HuH-7.5 (cell line): ENCODE results near the gene ZNF511.

ENCODE experiments used
- DNase-seq: peaks from one replicate; pipeline ENCODE4 v3.0.0; 2011; ENCODE audit warnings: low spot score

The ZNF511 gene

DNA sequence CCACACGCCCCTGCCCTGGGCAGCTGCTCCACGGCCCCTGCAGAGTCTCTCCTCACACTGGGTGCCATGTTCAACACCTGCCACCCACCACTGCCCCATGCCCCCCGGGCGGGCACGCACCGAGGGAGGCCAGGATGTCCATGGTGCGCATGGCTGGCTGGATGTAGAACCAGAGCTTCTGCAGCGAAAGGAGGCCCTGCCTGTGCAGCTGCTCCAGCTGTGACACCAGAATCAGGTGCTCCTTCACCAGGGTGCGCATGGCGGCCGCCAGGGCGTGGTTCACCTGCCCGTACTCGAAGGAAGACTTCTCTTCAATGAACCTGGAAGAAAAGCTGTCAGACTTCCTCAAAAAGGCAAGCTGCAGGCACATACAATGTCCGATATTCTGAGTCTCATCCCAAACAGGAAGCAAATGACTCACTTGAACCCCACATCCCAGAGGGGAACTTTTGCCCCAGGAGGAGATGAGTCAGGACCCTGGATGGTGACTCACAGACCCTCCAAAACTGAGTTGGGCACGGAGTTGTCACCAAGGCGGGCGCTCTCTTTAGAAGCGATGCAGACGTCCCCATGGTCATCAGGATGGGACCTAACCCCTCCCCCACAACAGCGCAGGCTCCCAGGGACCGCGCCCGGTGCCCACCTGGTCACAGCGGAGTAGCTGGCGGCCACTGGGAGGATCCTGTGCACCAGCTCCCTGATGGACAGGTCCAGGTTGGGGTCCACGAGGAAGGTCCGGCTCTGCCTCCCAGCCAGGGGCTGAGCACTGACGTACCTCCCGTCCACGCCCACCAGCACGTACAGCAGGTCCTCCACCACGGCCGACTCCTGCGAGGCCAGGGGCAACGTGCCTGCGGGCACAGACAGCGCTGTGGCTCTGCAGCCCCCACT, 15.6 kb upstream of the ZNF511 start:
- DNase-seq, result no peak

DNA sequence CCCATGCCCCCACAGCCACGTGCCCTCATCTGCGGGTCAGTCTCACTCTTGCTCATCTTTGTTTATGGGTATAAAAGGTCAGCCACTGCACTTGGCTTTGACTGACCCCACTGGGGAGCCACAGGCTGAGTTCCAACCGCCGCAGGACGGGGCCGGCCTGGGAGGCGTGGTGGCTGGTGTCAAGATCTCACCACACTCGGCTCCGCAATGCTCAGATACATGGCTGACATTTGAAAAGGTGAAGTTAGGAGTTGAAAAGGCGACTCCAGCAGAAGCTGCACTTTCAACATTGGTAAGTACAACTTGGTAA, 14.9 kb upstream of the ZNF511 start:
- no peak for DNase-seq

DNA sequence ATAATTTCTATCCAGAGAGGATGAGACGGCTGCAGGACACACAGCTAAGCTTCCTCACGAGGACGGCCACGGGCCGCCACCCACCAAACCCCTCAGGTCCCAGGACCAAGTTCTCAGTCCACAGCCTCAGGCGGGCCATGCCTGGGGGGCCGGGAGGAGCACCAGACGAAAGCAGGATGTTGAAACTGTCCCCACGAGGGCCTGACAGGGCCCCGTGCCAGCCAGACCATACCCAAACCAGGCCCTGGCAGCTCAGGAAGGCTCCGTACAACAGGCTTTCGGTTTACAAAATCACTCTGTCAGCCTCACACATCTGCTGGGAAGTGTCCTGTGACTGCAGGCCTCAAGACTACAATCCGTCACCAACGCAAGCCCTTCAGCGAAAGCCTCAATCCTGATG, 14.5 kb upstream of the ZNF511 start:
- DNase-seq, result no peak

DNA sequence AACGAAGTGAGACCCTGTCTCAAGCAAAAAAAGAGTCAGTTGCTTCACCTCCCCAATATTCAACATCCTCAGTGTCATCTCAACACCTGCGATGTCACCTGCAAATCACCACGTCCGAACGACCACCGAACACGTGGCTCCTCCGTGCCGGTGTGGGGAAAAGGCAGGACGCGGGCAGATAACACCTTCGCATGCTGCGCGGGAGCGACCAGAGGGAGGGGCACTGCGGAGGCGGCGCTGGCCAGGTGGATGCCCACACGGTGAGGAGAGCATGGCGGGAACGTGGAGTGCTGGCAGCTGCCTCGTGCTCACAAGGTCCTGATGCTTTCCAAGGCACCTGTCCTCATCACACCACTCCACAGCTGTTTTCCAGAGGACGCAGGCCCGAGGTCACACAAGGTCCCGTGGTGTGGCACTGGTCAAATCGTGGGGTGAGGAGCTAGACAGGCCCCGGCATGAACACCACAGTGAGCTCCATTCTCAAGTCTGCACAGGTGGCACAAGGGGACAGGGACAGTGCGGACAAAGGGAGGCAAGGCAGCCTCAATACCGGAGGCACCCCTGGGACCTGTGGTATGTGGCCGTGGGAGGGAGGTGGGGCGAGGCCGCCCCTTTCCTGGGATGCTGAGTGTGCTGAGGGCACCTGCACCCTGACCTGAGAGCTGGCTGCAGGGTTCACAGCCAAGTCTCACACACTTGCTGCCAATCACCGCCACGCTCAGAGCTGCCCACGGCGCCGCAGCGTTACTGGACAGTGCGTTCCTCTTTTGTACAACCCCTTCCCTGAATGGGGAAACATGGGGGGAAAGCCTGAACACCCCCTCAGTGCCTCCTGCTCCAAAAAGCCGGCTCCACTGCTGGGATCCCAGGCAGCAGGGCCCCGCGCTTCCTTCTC, 13.0 kb upstream of the ZNF511 start:
- no peak for DNase-seq

DNA sequence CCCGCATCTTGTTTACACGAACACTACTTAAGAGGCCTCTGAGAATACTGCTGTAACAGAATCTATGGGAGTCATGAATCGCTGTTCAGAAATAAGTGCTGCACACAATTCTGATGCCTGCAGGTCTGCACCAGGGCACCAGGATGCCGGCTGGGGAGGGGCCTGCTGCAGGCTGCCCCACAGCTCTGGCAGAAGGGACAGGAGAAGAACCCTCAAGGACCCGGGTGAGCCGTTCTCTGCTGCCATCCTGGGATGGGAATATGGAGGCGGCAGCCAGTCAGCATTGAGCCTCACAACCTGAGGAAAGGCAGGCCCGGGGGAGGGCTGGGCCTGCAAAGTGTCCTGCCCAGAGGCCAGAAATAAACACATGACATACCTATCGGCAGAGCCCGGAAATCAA, 11.2 kb upstream of the ZNF511 start:
- no peak for DNase-seq

DNA sequence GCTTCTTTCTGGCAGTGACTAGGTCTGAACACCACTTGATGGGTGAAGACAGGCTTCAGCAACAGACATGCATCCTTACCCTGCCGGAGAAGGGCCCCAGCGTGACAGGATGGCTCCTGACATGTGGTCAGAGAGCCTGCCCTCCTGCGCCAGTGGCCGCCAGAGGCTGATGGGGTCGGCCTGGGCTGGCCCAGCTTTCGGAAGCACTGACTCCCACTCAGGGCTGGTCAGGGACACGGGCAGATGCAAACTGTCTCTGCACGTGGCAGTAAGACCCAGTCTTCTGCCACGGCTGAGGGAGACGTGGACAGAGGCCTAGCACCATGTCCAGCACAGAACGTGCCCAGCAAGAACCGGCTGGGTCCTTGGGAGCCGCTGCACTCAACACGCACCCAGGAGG, 10.2 kb upstream of the ZNF511 start:
- DNase-seq, result no peak

DNA sequence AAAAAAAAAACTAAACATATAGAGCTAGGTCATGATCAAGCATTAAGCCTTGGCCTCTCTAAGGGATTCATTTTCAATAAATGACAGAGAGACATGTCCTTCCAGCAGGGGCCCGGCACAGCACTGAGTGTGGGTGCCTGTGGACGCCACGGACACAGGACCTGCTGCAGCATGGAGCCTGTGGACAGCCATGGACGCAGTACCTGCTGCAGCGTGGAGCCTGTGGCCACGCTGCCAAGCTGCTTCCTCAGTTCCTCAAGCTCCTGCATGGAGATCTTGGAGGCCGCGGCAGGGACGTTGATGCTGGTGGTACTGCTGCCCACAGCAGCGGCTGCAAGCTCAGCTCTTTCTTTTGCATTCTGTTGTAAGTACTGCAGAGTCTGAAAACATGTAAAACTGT, 9.5 kb upstream of the ZNF511 start:
- no peak for DNase-seq

DNA sequence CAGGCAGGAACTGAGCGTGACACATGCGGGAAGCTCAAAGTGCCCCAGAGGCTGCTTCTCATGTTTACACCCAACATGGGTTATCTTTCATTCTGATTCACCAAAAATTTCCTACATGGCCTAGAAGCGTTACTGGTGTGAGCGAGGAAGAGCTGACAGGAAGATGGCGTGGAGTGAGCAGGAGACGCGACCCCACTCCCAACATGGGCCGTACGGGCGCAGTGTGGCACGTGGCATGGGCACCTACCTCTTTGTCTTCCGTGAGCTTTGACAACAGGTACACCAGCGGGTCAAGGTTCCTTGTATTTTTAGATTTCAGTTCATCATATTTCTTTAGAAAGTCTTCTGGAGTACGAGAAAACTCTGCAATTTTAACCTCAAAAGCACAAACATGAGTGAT, 9.0 kb upstream of the ZNF511 start:
- no peak for DNase-seq

DNA sequence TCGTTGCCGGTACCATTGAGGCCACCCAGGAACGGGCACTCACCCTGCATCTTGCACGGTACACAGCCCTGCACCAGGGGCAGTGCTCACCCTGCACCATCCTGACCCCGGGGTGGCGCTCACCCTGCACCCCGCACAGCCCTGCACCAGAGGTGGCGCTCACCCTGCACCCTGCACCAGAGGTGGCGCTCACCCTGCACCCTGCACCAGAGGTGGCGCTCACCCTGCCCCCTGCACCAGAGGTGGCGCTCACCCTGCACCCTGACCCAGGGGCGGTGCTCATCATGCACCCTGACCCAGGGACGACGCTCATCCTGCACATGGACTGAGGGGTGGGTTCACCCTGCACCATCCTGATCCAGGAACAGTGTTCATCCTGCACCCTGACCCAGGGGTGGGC, 6.5 kb upstream of the ZNF511 start:
- no peak for DNase-seq

DNA sequence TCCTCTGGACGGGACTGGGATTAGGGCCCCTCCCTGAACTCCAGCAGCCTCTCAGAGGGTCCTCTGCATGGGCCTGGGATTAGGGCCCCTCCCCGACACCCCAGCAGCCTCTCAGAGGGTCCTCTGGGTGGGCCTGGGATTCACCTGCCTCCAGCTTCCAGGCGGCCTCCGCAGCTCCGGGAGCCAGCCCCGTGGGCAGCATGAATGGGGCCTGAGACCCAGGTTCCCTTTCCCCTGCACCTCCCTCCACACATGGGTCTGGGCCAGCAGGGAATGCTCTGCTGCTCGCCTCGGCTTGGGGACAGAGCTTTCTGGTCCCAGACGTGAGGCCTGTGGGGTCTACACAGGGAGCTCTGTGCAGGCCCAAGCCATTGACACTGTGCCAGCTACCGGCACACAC, 5.5 kb upstream of the ZNF511 start:
- DNase-seq, result no peak

DNA sequence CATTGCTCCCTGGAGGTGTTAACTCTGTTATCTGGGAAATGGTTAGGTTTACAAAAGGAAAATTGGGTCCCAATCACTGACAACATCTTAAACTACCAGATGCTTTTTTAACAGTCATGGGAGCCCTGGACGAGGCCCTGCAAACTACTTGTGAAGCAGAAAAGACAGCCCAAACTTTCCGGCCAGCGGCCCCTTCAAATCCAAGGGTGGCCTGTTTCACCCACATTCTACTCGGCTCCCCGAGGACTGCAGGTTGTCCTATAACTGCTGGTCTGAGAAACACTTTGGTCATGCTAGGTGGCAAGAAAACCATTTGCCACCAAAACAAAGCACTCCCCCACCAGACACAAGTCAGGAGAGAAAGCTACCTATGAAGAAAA, 2.6 kb upstream of the ZNF511 start:
- no peak for DNase-seq

DNA sequence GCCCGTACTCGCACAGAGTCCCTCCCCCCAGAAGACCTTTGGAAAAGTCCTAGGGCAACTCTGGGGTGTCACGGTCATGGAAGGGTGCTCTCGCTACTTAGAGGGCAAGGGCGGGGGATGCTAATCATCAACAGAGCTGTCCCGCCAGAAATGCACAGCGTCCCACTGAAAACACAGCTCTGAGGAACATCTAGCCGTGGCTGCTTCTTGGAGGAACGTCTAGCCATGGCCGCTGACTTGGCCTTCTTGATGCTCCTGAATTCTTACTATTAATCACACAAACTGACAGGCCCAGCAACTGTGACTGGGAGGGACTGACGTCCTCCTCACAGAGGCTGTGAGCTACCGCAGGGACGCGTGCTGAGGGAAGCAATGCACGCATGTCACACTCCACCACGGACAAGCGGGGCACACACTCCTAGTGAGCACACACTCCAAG, 1.8 kb upstream of the ZNF511 start:
- no peak for DNase-seq

DNA sequence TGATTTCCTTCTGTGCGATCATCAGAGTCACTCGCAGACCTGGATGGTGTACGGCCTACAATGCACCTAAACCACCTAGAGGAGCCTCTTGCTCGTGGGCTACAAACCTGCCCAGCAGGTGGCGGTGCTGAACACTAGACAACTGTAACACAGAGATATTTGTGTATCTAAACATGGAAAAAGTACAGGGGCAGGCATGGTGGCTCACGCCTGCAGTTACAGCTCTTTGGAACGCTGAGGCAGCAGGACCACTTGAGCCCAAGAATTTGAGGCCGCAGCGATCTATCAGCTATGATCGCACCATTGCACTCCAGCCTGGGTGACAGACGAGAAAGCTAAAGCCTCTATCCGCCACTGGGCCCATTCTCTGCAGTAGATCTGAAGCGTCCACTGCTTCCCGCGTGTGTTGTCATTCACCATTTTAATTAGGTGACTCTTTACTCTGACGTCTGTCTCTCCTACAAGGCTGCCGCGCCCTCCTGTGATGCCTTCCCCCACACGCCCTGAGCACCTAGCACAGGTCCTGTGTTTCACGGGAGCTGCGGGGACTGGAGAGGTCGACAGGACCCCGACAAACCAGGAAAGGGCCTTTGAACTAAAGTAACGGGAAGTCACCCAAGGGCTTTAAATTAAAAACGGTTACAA, 816 bp upstream of the ZNF511 start:
- DNase-seq, result peak; percentile 67

DNA sequence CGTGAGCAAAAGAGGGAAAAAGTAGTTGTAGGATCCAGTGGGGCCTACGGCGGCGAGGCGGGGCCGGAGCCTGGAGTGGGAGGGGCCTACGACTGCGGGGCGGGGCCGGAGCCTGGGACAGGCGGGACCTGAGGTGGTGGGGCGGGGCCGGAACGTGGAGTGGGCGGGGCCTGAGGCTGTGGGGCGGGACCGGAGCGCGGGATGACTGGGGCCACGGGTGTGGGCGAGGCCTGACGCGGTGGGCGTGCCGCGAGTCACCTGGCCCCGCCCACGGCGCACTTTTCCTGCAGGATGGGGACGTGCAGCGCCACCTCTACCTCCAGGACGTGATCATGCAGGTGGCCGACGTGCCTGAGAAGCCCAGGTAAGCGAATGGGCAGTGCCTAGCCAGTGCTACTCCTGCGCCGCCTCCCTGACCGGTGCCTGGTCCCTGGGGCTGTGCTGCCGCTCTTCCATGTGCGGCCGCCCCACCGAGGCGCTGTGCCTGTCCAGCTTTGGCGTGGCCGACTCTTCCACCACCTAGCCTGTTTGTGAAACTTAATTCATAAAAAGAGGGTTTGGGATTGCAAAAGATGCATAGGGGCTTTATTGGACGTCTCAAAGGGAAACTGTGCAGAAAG, 496 bp downstream of the ZNF511 start:
- DNase-seq, result peak; percentile 65

DNA sequence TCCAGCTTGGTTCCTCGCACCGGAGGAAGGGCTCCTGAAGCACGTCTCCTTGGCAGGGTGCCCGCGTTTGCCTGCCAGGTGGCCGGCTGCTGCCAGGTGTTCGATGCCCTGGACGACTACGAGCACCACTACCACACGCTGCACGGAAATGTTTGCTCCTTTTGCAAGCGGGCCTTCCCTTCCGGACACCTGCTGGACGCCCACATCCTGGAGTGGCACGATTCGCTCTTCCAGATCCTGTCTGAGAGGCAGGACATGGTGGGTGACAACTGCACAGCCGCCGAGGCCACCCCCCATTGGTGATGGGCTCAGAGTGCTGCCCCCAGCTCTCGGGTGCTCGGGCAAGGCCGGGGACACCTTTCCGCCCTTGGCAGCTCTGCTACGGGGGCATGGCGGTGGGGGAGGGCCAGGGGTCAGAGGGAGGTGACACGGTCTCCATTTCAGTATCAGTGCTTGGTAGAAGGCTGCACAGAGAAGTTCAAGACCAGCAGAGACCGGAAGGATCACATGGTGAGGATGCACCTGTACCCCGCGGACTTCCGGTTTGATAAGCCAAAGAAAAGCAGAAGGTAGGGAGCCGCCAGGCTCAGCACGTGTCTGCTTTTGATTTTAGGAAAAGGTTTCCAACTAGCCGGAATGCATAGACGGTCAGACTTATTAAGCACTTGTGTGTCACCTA, 1.1 kb downstream of the ZNF511 start:
- DNase-seq, result no peak

DNA sequence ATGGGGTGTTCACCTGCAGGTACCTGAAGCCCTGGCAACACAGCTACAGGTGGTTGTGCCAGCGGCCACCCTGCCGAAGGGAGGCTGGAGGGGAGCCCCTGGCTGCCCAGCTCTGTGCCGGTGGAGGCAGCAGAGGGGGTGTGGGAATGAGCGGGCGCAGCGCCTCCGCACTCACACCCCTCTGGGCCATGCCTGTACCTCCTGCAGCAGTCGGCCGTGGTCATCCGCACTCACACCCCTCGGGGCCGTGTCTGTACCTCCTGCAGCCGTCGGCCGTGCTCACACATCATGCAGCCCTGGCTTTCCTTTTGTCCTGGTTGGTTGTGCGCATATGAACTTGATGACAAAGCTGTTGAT, 1.7 kb downstream of the ZNF511 start:
- DNase-seq, result no peak

DNA sequence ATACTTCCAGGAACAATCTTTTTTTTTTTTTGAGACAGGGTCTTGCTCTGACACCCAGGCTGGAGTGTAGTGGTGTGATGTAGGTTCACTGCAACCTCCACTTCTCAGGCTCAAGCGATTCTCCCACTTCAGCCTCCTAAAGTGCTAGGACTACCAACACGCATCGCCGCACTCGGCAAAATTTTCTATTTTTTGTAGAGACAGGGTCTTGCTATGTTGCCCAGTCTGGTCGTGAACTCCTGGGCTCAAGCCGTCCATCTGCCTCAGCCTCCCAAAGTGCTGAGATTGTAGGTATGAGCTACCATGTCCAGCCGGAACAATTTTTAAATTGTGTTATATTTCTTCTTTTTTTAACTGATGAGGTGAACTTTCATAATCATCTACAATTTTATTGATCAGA, 2.1 kb downstream of the ZNF511 start:
- DNase-seq, result no peak

DNA sequence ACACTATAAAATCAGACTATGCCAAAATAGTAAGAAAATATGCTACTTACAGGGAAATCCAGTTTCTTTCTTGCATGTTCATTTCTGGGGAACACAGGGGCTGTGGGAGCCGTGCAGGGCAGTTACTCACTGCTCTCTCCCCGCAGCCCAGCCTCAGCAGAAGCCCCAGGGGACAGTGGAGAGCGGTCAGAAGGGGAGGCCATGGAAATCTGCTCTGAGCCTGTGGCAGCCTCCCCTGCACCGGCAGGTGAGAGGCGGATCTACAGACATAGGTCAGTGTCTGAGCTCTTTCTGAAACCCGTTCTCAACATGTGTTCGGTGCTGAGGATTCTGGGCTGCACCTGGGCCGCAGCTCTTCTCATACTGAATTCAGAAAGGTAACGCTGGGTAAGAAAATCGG, 2.9 kb downstream of the ZNF511 start:
- no peak for DNase-seq

DNA sequence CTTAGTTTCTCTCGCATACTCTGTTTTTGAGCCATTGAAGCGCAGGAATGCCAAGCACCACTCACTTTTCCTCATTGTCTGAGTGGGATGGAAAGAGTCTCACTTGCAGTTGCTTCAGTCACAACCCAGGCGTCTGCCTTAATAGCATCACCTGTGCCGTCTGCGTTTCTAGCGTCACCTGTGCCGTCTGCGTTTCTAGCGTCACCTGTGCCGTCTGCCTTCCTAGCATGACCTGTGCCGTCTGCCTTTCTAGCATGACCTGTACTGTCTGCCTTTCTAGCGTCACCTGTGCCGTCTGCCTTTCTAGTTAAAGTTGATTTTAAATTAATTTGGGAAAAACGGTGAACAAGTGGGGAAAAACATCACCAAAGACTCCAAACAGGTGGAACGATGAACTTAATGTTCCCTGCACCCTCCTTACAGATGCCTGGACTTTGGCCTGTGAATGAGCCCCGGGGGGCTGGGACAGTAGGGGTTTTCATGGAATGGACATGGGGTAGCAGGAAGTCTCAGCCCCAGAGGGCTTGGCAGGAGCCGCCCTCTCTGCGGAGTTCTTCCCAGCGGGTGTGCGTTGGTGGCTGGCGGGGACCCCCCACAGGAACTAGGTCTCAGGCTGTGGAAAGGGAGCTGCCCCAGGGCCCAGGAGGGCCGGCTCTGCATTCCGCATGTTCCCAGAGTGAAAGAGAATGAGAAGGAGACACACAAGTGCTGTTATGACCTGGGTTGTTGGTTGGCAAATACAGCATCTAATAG, 3.5 kb downstream of the ZNF511 start:
- no peak for DNase-seq

DNA sequence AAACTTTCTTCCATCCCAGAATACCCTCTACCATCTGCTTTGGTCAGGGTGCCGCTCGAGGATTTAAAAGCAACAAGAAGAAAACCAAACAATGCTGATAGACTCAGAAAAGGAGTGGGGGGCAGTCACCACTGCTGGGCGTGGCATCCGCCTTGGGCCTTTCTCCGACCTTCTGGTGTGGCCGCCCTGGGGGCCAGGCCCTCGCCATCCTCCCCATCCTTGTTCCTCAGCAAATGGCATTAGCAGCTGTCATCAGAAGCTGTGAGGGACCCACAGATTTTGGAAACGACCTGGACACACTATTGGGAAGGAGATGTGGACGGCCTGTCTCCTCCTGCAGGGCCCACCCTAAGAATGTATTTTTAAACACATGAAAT, 4.0 kb downstream of the ZNF511 start:
- no peak for DNase-seq

DNA sequence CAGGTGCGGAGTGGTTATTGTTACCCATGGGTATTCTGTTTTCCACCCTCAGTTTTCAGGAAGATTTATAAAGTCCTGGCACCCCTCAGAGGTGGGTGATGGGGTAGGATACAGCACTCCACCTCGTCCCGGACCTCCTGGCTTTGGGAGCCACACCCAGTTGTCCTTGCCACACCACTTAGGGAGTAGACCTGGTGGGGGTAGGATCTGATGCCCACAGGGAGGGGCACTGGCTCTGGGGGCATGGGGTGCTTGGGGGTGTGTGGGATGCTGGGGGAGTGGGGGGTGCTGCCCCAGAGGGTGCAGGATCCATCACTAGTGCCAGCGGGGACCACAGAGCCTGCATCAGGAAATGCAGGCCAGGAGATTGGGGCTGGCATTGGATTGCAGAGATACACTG, 4.5 kb downstream of the ZNF511 start:
- DNase-seq, result no peak
